ENCODE measurements around the gene VEZT.

DNA sequence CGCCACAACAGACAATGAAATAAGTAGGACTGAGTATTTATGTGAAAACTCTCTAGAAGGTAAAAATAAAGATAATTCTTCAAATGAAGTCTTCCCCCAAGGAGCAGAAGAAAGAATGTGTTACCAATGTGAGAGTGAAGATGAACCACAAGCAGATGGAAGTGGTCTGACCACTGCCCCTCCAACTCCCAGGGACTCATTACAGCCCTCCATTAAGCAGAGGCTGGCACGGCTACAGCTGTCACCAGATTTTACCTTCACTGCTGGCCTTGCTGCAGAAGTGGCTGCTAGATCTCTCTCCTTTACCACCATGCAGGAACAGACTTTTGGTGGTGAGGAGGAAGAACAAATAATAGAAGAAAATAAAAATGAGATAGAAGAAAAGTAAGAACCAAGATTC lies 82.7 kb downstream of the VEZT start:
- TF ChIP-seq POLR2AphosphoS5 (IDR thresholded peaks at IDR 0.05; ENCODE audit: low read depth, low read length) (no peak), REST (IDR thresholded peaks at IDR 0.05; ENCODE audit: insufficient read depth in 1 of 2, low read depth in 2 of 2, low read length in 2 of 2) (no peak), SIN3A (IDR thresholded peaks at IDR 0.05; ENCODE audit: borderline replicate concordance, insufficient read depth, low read length) (no peak)

Measured in PFSK-1 (cell line).